ENCODE results near the gene FANCC.
A peak's percentile ranks its signal among the peaks of the same experiment; 100 is the strongest.

FANCC gene

DNA sequence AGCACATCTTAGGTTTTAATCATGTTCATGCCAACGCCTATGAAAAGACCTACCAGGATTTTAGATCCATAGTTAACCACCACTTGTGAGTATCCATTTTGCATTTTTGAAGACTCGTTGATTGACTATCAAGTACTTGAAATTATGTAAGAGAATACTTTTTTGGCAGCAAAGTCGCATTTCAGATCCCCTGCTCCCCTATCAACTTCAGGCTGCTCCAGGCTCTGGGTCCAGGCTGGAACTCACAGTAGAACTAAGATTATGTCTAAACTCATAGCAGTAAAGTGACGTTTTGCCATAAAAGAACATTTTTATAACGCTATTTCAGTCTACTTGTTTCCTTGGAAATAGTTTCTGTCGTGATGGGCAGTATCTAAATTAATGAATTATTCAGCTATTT lies 267.7 kb downstream of the FANCC start:
- TF ChIP-seq, protein P1, sequence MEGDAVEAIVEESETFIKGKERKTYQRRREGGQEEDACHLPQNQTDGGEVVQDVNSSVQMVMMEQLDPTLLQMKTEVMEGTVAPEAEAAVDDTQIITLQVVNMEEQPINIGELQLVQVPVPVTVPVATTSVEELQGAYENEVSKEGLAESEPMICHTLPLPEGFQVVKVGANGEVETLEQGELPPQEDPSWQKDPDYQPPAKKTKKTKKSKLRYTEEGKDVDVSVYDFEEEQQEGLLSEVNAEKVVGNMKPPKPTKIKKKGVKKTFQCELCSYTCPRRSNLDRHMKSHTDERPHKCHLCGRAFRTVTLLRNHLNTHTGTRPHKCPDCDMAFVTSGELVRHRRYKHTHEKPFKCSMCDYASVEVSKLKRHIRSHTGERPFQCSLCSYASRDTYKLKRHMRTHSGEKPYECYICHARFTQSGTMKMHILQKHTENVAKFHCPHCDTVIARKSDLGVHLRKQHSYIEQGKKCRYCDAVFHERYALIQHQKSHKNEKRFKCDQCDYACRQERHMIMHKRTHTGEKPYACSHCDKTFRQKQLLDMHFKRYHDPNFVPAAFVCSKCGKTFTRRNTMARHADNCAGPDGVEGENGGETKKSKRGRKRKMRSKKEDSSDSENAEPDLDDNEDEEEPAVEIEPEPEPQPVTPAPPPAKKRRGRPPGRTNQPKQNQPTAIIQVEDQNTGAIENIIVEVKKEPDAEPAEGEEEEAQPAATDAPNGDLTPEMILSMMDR (IDR thresholded peaks at IDR 0.05; ENCODE audit: low read depth, low read length) = no peak
- H3K4me3 ChIP-seq (ENCODE audit: low read depth, low read length) = peak overlapping the region; percentile 21
- no peak for DNase-seq (ENCODE audit: low read depth, low spot score)
- in situ Hi-C loops (cut with HindIII; ENCODE audit: low sequenced_read_pairs) = no loop called here

All from astrocyte of the spinal cord (primary cell).